HEK293 (cell line): ENCODE measurements around the gene CTTN.
A peak's percentile ranks its signal among the peaks of the same experiment; 100 is the strongest.

Source experiments
- CTCF ChIA-PET: fragments of 350-600 bp; formaldehyde crosslinking; extraction: SDS; loops from one replicate; lab custom pipeline; 2021; ENCODE audit warnings: antibody characterized with exemption; lab: Yijun Ruan, JAX
- POLR2A ChIA-PET: fragments of 300-600 bp; formaldehyde crosslinking; extraction: SDS; loops from one replicate; lab custom pipeline; 2020; ENCODE audit warnings: antibody characterized with exemption, inconsistent platforms; lab: Yijun Ruan, JAX
- H3K27ac ChIP-seq: fragments of 200-500 bp; sonication (Bioruptor generic); 2 replicates; pipeline ENCODE4 v1.5.1; 2014; ENCODE audit warnings: low read depth, low read length, control low read depth, inconsistent platforms; ENCODE audit errors: extremely low read depth
- H3K36me3 ChIP-seq, 2 experiments: fragments of 200-500 bp in 1 of 2; sonication (Bioruptor generic) in 1 of 2; 1 replicate in 1 of 2; 2 replicates in 1 of 2; pipeline ENCODE4 v1.5.1; 2014 to 2017; ENCODE audit warnings: inconsistent platforms in 2 of 2, low read length in 2 of 2; ENCODE audit not compliant: control insufficient read depth in 2 of 2, insufficient read depth in 1 of 2
- H3K4me1 ChIP-seq: fragments of 200-500 bp; sonication (Bioruptor generic); 2 replicates; pipeline ENCODE4 v1.5.1; 2014; ENCODE audit warnings: mild to moderate bottlenecking, low read length, inconsistent platforms; ENCODE audit not compliant: control insufficient read depth, insufficient read depth
- H3K4me3 ChIP-seq: 2 replicates; pipeline ENCODE4 v1.5.1; 2011; ENCODE audit warnings: low read depth, mild to moderate bottlenecking, control low read depth, low read length, moderate library complexity
- H3K9me3 ChIP-seq: fragments of 200-500 bp; sonication (Bioruptor generic); 2 replicates; pipeline ENCODE4 v1.5.1; 2014; ENCODE audit warnings: low read depth, low read length, inconsistent platforms; ENCODE audit not compliant: control insufficient read depth, insufficient read depth
- BCL11A ChIP-seq: fragments of 450-650 bp; formaldehyde crosslinking; IDR thresholded peaks from 2 replicates; pipeline ENCODE4 v1.5.1; 2016; ENCODE audit warnings: low read depth, missing biosample characterization, missing genetic modification characterization
- KLF10 ChIP-seq: fragments of 450-650 bp; IDR thresholded peaks from 2 replicates; pipeline ENCODE4 v1.5.1; 2018; ENCODE audit warnings: missing biosample characterization, mild to moderate bottlenecking, missing genetic modification characterization
- KLF16 ChIP-seq: fragments of 450-650 bp; formaldehyde crosslinking; IDR thresholded peaks from 2 replicates; pipeline ENCODE4 v1.5.1; 2017; ENCODE audit warnings: missing biosample characterization, missing genetic modification characterization
- SCRT2 ChIP-seq: fragments of 450-650 bp; formaldehyde crosslinking; IDR thresholded peaks from 2 replicates; pipeline ENCODE4 v1.5.1; 2016; ENCODE audit warnings: missing biosample characterization, missing genetic modification characterization
- WT1 ChIP-seq: fragments of 450-650 bp; formaldehyde crosslinking; IDR thresholded peaks from 2 replicates; pipeline ENCODE4 v1.5.1; 2016; ENCODE audit warnings: missing biosample characterization, missing genetic modification characterization
- YY2 ChIP-seq: fragments of 450-650 bp; formaldehyde crosslinking; IDR thresholded peaks from 2 replicates; pipeline ENCODE4 v1.5.1; 2016; ENCODE audit warnings: missing biosample characterization, missing genetic modification characterization
- ZBTB10 ChIP-seq: fragments of 450-650 bp; formaldehyde crosslinking; IDR thresholded peaks from 2 replicates; pipeline ENCODE4 v1.5.1; 2016; ENCODE audit warnings: missing biosample characterization, missing genetic modification characterization
- ZBTB11 ChIP-seq: fragments of 450-650 bp; formaldehyde crosslinking; conservative IDR thresholded peaks from 2 replicates; pipeline ENCODE4 v1.5.1; 2016; ENCODE audit warnings: low read depth, missing biosample characterization, missing genetic modification characterization
- ZBTB17 ChIP-seq: fragments of 450-650 bp; formaldehyde crosslinking; IDR thresholded peaks from 2 replicates; pipeline ENCODE4 v1.5.1; 2016; ENCODE audit warnings: missing biosample characterization, missing genetic modification characterization
- ZBTB8A ChIP-seq: fragments of 450-650 bp; formaldehyde crosslinking; IDR thresholded peaks from 2 replicates; pipeline ENCODE4 v1.5.1; 2016; ENCODE audit warnings: missing biosample characterization, missing genetic modification characterization
- ZEB2 ChIP-seq: fragments of 450-650 bp; formaldehyde crosslinking; IDR thresholded peaks from 2 replicates; pipeline ENCODE4 v1.5.1; 2016; ENCODE audit warnings: missing biosample characterization, missing genetic modification characterization
- ZFP37 ChIP-seq: fragments of 450-650 bp; formaldehyde crosslinking; IDR thresholded peaks from 2 replicates; pipeline ENCODE4 v1.5.1; 2016; ENCODE audit warnings: missing biosample characterization, missing genetic modification characterization
- ZNF16 ChIP-seq: fragments of 450-650 bp; formaldehyde crosslinking; IDR thresholded peaks from 2 replicates; pipeline ENCODE4 v1.5.1; 2016; ENCODE audit warnings: low read depth, missing biosample characterization, missing genetic modification characterization
- ZNF2 ChIP-seq: fragments of 450-650 bp; formaldehyde crosslinking; IDR thresholded peaks from 2 replicates; pipeline ENCODE4 v1.5.1; 2016; ENCODE audit warnings: missing biosample characterization, missing genetic modification characterization
- ZNF223 ChIP-seq: fragments of 450-650 bp; formaldehyde crosslinking; IDR thresholded peaks from 2 replicates; pipeline ENCODE4 v1.5.1; 2016; ENCODE audit warnings: missing biosample characterization, missing genetic modification characterization
- ZNF248 ChIP-seq: fragments of 450-650 bp; formaldehyde crosslinking; IDR thresholded peaks from 2 replicates; pipeline ENCODE4 v1.5.1; 2017; ENCODE audit warnings: missing biosample characterization, missing genetic modification characterization
- ZNF341 ChIP-seq: fragments of 450-650 bp; formaldehyde crosslinking; IDR thresholded peaks from 2 replicates; pipeline ENCODE4; 2016; ENCODE audit warnings: low read depth, missing biosample characterization, missing genetic modification characterization
- ZNF366 ChIP-seq: fragments of 450-650 bp; formaldehyde crosslinking; conservative IDR thresholded peaks from 2 replicates; pipeline ENCODE4 v1.5.1; 2016; ENCODE audit warnings: missing biosample characterization, missing genetic modification characterization
- ZNF433 ChIP-seq: fragments of 450-650 bp; formaldehyde crosslinking; IDR thresholded peaks from 2 replicates; pipeline ENCODE4 v1.5.1; 2016; ENCODE audit warnings: missing biosample characterization, missing genetic modification characterization, low read depth
- ZNF501 ChIP-seq: fragments of 450-650 bp; formaldehyde crosslinking; IDR thresholded peaks from 2 replicates; pipeline ENCODE4 v1.5.1; 2016; ENCODE audit warnings: missing biosample characterization, missing genetic modification characterization
- ZNF548 ChIP-seq: fragments of 450-650 bp; formaldehyde crosslinking; IDR thresholded peaks from 2 replicates; pipeline ENCODE4 v1.5.1; 2016; ENCODE audit warnings: missing biosample characterization, missing genetic modification characterization
- ZNF555 ChIP-seq: fragments of 450-650 bp; formaldehyde crosslinking; conservative IDR thresholded peaks from 2 replicates; pipeline ENCODE4 v1.5.1; 2017; ENCODE audit warnings: missing biosample characterization, mild to moderate bottlenecking, missing genetic modification characterization, inconsistent platforms
- ZNF561 ChIP-seq: fragments of 450-650 bp; IDR thresholded peaks from 2 replicates; pipeline ENCODE4 v1.5.1; 2018; ENCODE audit warnings: missing biosample characterization, missing genetic modification characterization, borderline replicate concordance
- ZNF704 ChIP-seq: fragments of 450-650 bp; formaldehyde crosslinking; IDR thresholded peaks from 2 replicates; pipeline ENCODE4 v1.5.1; 2016; ENCODE audit warnings: missing biosample characterization, missing genetic modification characterization
- ZNF76 ChIP-seq: fragments of 450-650 bp; formaldehyde crosslinking; IDR thresholded peaks from 2 replicates; pipeline ENCODE4; 2016; ENCODE audit warnings: low read depth, missing biosample characterization, missing genetic modification characterization, borderline replicate concordance
- ZNF830 ChIP-seq: fragments of 450-650 bp; IDR thresholded peaks from 2 replicates; pipeline ENCODE4 v1.5.0; 2018; ENCODE audit warnings: missing biosample characterization, missing genetic modification characterization, low read depth, mild to moderate bottlenecking, moderate library complexity
- ZSCAN30 ChIP-seq: fragments of 450-650 bp; IDR thresholded peaks from 2 replicates; pipeline ENCODE4 v1.5.1; 2018; ENCODE audit warnings: missing biosample characterization, mild to moderate bottlenecking, missing genetic modification characterization, moderate library complexity
- TF ChIP-seq, protein P1 (sequence below): fragments of 450-650 bp; formaldehyde crosslinking; IDR thresholded peaks from 2 replicates; pipeline ENCODE4 v1.5.1; 2016; ENCODE audit warnings: missing biosample characterization, missing genetic modification characterization, borderline replicate concordance

The CTTN gene

DNA sequence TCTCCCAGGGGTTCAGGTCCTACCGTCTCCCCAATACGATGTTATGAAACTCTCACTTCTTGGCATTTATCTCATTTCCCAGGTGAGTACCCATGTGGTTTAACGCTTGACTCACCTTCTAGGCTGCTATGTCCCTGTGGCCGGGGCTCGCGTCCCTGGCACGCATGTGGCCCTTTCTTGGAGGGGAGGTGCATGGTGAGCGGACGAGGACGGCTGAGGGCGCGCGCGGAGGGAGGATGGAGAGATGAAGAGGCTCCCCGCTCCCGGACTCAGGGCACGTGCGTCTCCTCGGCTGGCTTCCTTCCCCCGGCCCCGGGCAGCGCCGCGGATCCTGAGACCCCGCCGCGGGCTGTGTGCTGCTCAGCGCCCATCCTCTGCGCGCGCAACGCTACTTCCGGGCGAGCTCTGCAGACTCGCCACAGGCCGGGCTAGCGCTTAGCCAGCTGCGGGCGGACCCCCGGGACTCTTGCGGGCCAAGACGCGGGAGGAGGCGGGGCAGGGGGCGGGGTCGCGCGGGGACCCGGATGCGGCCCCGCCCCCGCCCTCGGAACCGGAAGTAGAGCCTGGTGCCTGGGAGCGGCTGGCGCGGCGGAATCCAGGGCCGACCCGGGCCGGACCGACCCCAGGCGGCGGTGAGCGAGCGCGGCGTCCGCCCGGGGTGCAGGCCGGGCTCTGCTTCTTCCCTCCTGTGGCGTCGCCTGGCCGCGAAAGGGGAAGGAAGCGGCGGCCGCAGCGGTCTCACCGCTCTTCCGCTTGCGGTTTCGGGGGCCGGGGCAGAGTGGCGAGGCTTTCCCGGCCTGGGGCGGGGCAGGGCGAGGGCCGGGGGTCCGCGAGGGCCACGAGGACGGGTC is at the start of gene CTTN:
CTTN (plus strand) TSS at position 547 of the 851 bp plus-strand sequence. CDS start 8,769 bp downstream, outside the sequence.
- ChIA-PET POLR2A (interaction anchor here (0.5 to 1.0 kb wide), 4 partner anchors 8 to 147 kb away, joined by 3 to 4 read pairs (median 4); no protein-coding TSS in a partner anchor), CTCF (interaction anchor here (0.6 kb wide), 1 partner anchor 17 kb away, joined by 3 read pairs; no protein-coding TSS in a partner anchor)
- H3K27ac ChIP-seq, result peak within 1 kb of the TSS; percentile 61
- TF ChIP-seq ZNF2 (tag by site-specific recombination), result 0 out of 2 replicates have a peak, but pooled peaks have one; percentile 35
- no peak for TF ChIP-seq ZNF223 (tag by site-specific recombination)
- 0 out of 2 replicates have a peak, but pooled peaks have one; percentile 50 for TF ChIP-seq ZEB2 (tag by site-specific recombination)
- TF ChIP-seq ZBTB8A (tag by site-specific recombination), result peak; percentile 40; the same call in 1 of the 2 replicates
- TF ChIP-seq ZBTB11 (tag by site-specific recombination), result peak; percentile 64
- TF ChIP-seq KLF16 (tag by site-specific recombination), result peak; percentile 66; the same call in 1 of the 2 replicates
- TF ChIP-seq BCL11A, result no peak
- TF ChIP-seq WT1 (tag by site-specific recombination), result no peak
- TF ChIP-seq ZNF433 (tag by site-specific recombination), result no peak
- no peak for TF ChIP-seq ZNF555 (tag by site-specific recombination)
- TF ChIP-seq ZNF561 (tag by site-specific recombination), result peak; percentile 58; the same call in 1 of the 2 replicates
- peak; percentile 31; the same call in 1 of the 2 replicates for TF ChIP-seq ZNF501 (tag by site-specific recombination)
- peak; percentile 30; the same call in 1 of the 2 replicates for TF ChIP-seq ZBTB17 (tag by site-specific recombination)
- peak; percentile 40; the same call in 1 of the 2 replicates for TF ChIP-seq ZBTB10 (tag by site-specific recombination)
- TF ChIP-seq ZNF76 (tag by site-specific recombination), result peak; percentile 23; the same call in 1 of the 2 replicates
- no peak for TF ChIP-seq ZNF248 (tag by site-specific recombination)
- no peak for TF ChIP-seq ZNF704 (tag by site-specific recombination)
- TF ChIP-seq ZSCAN30 (tag by site-specific recombination), result peak; percentile 34; the same call in 1 of the 2 replicates
- no peak for TF ChIP-seq ZNF830 (tag by site-specific recombination)
- TF ChIP-seq ZNF548, result no peak
- TF ChIP-seq, protein P1, sequence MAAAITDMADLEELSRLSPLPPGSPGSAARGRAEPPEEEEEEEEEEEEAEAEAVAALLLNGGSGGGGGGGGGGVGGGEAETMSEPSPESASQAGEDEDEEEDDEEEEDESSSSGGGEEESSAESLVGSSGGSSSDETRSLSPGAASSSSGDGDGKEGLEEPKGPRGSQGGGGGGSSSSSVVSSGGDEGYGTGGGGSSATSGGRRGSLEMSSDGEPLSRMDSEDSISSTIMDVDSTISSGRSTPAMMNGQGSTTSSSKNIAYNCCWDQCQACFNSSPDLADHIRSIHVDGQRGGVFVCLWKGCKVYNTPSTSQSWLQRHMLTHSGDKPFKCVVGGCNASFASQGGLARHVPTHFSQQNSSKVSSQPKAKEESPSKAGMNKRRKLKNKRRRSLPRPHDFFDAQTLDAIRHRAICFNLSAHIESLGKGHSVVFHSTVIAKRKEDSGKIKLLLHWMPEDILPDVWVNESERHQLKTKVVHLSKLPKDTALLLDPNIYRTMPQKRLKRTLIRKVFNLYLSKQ, result no peak
- TF ChIP-seq ZFP37 (tag by site-specific recombination), result peak; percentile 77; the same call in 1 of the 2 replicates
- peak; percentile 95 for TF ChIP-seq ZNF341 (tag by site-specific recombination)
- TF ChIP-seq KLF10 (tag by site-specific recombination), result peak; percentile 90
- no peak for TF ChIP-seq ZNF16 (tag by site-specific recombination)
- no peak for TF ChIP-seq SCRT2 (tag by site-specific recombination)
- TF ChIP-seq ZNF366 (tag by site-specific recombination), result peak; percentile 75
- no peak for TF ChIP-seq YY2 (tag by site-specific recombination)

More for the DNA sequence above, at the start of gene CTTN:
- Histone ChIP-seq H3K36me3 (peaks cover 0 to 27% of the 10 kb centered on the region in 2 experiments; a peak in 2 of 3 replicates), H3K4me1 (no peaks in the 10 kb centered on the region), H3K4me3 (peak within 1 kb of the TSS; percentile 80), H3K9me3 (no peaks in the 10 kb centered on the region)
